HG03196 (cell line): ENCODE data around the gene EIF2AK3.
A peak's percentile ranks its signal among the peaks of the same experiment; 100 is the strongest.
"Not testable (repeated sequence)": the region's sequence is repeated elsewhere in the genome, so short reads cannot be mapped to it uniquely, and the experiment has no call there.

ENCODE experiments used
- ATAC-seq: cut with Tn5 transposase; IDR thresholded peaks from one replicate; pipeline ENCODE4 v1.9.1; 2021; ENCODE audit not compliant: unreplicated experiment

Gene EIF2AK3

DNA sequence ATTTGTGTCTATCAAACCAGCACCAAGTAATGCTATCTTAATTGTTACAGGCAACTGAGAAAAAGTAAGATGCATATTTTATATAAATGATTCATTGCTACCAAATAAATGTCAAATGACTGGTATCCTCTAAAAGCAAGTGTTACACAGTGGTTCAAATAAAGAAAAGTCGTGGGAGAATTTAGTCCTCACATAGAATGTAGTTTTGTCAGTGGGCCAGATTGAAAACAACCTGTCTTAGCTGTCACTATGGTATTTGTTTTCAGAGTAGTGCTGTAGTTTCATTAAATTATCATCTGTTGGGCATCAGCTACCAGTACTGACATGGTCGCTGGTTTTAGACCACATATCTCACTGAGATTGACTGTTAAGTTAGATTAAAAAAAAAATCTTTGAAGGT, 10.2 kb upstream of the EIF2AK3 start:
- no peak for ATAC-seq

- no peak for ATAC-seq
These were observed 8.8 kb upstream of the EIF2AK3 start for GRCh38 chr2:88636026-88636425.

GRCh38 chr2:88632569-88632968, 5.3 kb upstream of the EIF2AK3 start:
- no peak for ATAC-seq

DNA sequence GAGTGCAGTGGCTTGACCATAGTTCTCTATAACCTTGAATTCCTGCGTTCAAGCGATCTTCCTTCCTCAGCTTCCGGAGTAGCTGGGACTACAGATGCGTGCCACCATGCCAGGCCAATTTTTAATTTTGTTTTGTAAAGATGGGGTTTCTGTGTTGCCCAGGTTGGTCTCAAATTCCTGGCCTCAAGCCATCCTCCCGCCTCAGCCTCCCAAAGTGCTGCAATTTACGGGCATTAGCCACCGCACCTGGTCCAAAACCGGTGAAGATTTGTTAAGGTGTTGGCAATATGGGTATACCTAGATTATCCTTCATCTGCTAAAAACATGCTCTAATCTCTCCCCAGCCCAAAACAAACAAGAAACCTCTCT, 1.3 kb upstream of the EIF2AK3 start:
- ATAC-seq, result no peak

DNA sequence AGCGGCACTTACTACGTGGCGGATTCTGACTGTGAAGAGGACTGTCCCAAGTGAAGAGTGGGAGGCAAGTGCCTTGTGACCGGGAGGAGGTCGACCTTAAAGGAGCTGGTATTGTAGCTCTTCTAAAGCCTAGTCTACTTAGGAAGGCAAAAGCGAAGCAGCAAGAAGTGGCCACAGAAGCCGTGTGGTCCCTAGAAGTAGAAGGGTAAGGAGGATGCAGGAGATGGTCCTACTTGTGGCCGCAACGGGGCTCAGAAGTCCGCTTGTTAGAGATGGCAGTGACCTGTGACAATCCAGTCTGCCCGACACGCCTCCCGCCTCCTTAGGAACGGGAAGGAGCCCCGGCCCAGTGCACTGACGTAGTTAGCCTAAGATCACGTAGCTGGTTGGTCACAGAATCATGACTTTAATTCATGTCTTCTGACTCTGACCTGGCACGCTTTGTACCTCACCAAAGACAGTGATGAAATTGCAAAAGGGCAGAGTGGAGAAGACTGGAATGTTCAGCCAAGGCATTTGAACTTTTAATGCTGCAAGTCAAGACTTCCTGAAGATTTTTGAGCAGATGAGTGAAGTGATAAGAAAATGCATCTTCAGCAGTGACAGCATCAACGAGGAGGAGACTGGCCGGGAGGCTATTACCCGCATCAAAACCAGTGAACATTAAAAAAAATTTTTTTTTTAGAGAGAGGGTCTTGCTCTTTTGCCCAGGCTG, 749 bp upstream of the EIF2AK3 start:
- ATAC-seq, result peak; percentile 36

DNA sequence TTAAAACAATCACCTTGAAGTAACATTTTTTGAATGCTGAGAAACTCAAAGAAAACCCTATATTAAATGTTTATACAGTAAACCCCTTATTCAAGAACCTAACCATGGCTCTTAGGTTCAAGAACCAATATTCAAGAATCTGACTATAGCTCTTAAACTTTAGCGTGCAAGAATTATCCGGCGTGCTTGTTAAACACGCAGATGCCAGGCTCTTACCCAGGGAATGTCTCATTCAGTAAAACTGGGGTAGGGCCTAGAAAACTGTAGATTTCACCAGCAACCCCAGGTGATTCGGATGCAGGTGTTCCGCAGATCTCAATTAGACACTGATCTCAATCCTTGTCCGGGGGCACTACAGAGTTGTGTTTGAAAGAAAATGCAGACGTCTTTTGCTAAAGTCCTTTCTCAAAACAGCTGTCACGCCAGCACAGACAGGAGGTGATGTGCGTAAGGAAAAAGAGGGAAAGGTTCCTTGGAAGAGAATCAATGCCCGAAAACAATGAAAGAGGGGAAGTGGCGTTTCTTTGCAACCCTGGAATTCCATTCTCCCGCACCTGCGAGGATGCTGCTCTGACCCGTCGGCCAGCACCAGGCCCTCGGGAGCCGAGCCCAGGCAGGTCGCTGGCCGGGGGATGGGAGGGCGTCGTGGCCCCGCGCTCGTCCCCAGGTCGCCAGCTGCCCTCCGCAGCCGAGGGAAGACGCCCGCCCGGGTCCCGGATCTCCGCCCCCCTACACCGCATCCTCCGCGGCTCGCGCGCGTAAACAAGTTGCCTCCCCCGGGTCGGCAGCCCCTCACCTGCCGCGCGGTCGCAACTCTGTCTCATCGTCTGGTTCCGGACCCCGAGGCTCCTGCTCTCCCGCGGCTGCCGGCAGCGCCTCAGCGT, 851 bp downstream of the EIF2AK3 start:
- peak; percentile 1 for ATAC-seq

DNA sequence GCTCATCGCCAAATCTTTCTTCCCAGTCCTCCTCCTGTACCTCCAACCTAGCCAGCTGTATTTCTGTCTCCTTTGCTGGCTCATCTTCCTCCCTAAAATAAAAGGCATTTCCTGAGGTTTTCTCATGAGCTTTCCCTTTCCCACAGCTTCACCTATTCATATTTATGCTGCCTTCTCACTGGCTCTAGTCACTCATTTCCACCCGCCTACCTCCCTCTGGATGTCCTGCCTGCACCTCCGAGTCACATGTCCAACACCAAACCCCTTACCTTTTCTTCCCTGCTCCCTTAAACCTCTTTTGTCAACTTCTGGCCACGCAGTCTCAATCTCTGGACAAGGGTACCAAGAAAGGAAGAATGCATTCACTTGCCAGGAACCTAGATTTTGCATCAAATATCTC, 2.8 kb downstream of the EIF2AK3 start:
- no peak for ATAC-seq

- not testable (repeated sequence) for ATAC-seq
These were observed 3.3 kb downstream of the EIF2AK3 start for GRCh38 chr2:88623831-88624465.

- no peak for ATAC-seq
These were observed 5.0 kb downstream of the EIF2AK3 start for GRCh38 chr2:88622307-88622706.

GRCh38 chr2:88621432-88621831, 5.8 kb downstream of the EIF2AK3 start:
- ATAC-seq, result no peak

- ATAC-seq, result no peak
These were observed 7.2 kb downstream of the EIF2AK3 start for GRCh38 chr2:88620015-88620414.

- ATAC-seq, result no peak
These were observed 11.4 kb downstream of the EIF2AK3 start for GRCh38 chr2:88615822-88616221.

DNA sequence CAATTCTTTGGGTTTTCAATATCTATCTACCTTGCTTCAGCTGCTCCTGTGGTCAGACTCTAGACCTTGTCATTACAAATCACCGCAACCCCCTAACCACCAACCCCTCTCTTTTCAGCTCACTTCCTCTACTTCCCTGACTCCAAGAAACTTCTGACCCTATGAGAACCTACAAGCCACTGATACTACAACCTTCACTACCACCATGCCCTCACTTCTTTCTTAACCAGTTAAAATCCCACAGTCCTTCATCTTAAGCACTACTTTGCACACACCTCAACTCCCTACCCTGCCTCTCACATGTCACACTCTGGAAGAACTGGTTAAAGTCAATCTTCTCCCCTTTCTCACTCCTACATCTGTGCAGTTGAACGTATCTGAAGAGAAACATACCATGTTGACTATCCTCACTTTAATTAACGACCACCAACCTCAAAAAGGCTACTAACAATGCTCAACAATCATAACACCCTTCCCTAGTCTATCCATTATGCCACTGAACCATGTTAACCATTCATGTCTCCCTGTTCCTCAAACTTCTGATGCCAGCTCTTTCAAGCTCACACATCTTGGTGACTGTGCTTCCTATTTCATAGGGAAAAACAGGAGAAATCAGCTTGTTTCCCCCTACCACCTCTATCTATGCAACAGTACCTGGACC, 12.6 kb downstream of the EIF2AK3 start:
- ATAC-seq, result peak; percentile 66

GRCh38 chr2:88613921-88614320, 13.3 kb downstream of the EIF2AK3 start:
- ATAC-seq, result no peak

- no peak for ATAC-seq
These were observed 19.1 kb downstream of the EIF2AK3 start for GRCh38 chr2:88608184-88608583.

GRCh38 chr2:88607416-88607815, 19.8 kb downstream of the EIF2AK3 start:
- no peak for ATAC-seq

GRCh38 chr2:88606371-88607030, 20.8 kb downstream of the EIF2AK3 start:
- peak; percentile 80 for ATAC-seq

DNA sequence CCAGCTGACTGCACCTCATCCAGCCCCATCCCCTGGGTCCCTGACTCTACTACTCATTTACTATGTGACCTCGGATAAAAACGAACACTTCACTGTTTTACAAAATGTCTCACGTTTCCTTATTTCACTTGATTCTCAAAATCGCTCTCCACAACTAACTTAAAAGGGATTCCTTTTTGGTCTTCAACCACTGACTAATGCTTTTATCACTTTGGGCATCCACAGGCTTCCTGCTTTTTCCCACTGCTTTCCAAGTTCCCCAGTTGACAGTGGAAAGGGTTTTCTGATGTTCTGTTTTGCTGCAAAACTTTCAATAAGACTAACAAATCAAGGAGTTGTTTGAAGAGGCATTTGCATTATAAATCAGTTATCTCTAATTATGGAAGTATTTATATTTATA, 24.1 kb downstream of the EIF2AK3 start:
- no peak for ATAC-seq

GRCh38 chr2:88602022-88602421, 25.2 kb downstream of the EIF2AK3 start:
- no peak for ATAC-seq

DNA sequence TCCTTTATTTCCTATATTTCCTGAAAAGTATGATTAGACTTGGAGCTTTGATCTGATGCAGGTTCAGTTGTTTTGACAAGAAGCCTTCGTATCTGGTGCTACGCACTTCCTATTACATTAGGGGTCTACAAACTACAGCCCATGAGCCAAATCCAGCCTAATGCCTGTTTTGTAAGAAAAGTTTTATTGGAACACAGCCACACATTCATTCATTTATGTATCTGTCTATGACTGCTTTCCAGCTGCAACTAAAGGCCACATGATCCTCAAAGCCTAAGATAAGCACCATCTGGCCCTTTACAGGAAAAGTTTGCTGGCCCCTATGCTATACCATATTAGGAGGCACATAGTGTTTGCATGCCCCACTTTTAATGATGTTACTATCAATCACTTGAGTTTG, 26.0 kb downstream of the EIF2AK3 start:
- ATAC-seq, result no peak

DNA sequence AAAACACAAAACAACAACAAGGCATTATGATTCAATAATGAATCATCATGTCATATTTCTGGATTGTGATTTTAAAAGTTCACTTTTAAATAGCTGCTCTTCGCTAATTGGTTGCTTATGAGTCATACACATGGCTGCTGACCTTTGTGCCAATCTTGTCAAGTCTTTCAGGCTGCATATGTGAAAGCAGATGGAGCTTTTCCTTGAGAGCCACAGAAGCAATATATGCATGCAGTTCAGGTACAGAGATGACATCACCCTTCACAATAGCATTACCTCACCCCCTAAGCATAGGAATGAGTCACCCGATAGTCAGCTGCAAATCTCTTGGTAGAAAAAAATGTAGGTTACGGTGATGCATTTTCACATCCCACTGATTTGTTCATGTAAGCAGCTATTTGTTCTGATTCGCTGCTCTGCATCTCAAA, 27.2 kb downstream of the EIF2AK3 start:
- ATAC-seq, result peak; percentile 97
